ENCODE measurements around the gene PLCH1. TPM values are rescaled to one million over a fixed set of nuclear protein-coding genes. Genes with fewer than 3 reads are reported as not detected.

The PLCH1 gene
- total RNA-seq, 1 experiment from 2014 or later, result 3.8 TPM

- no TSS peak for BruUV-seq (replicated peaks)
- Histone ChIP-seq H3K79me2 (ENCODE audit: insufficient read depth, low read length) (no peaks in the 10 kb centered on the region), H4K20me1 (ENCODE audit: insufficient read depth) (no peaks in the 10 kb centered on the region), H3K4me2 (ENCODE audit: low read length) (no peak overlapping the region), H2AFZ (ENCODE audit: low read depth, low read length, poor library complexity, severe bottlenecking) (no peak overlapping the region), H3K9ac (ENCODE audit: low read length) (no peak overlapping the region), H3K27me3 (ENCODE audit: insufficient read depth, low read length) (no peaks in the 10 kb centered on the region), H3K4me1 (ENCODE audit: control insufficient read depth in 1 of 2, insufficient read depth in 2 of 2, low read length in 2 of 2) (no peaks in the 10 kb centered on the region), H3K27ac (ENCODE audit: low read depth, low read length) (no peak overlapping the region), H3K4me3 (replicated peaks in 1 of 2; ENCODE audit: low read depth in 1 of 2, low read length in 2 of 2) (no peak overlapping the region), H3K9me2 (ENCODE audit: insufficient read depth) (no peaks in the 10 kb centered on the region), H3K9me3 (ENCODE audit: control insufficient read depth in 1 of 2, insufficient read depth in 1 of 2, low read depth in 1 of 2, low read length in 2 of 2) (no peaks in the 10 kb centered on the region), H3K36me3 (ENCODE audit: control insufficient read depth in 1 of 2, insufficient read depth in 2 of 2, low read length in 2 of 2) (no peaks in the 10 kb centered on the region)
- intact Hi-C loops (cut with micrococcal nuclease), result no loop called here
- ATAC-seq (no peak), DNase-seq (ENCODE audit: low read depth, low spot score) (no peak)
- TF ChIP-seq ELF1 (IDR thresholded peaks at IDR 0.05; ENCODE audit: borderline replicate concordance, low read depth), result no peak
- no peak for TF ChIP-seq TCF7L2 (IDR thresholded peaks at IDR 0.05; ENCODE audit: borderline replicate concordance, extremely low read depth, insufficient read depth, insufficient read length)
- TF ChIP-seq SRF (IDR thresholded peaks at IDR 0.05; ENCODE audit: low read depth), result no peak
- no peak for TF ChIP-seq SP1 (IDR thresholded peaks at IDR 0.05; ENCODE audit: low read depth)
- TF ChIP-seq ZNF274 (IDR thresholded peaks at IDR 0.05; ENCODE audit: low read depth, low read length), result no peak
- TF ChIP-seq ATF3 (IDR thresholded peaks at IDR 0.05), result no peak
- no peak for TF ChIP-seq EGR1 (IDR thresholded peaks at IDR 0.05; ENCODE audit: low read depth)
- TF ChIP-seq RAD21 (IDR thresholded peaks at IDR 0.05; ENCODE audit: low read depth), result no peak
- TF ChIP-seq EZH2 (IDR thresholded peaks at IDR 0.05), result no peak
- TF ChIP-seq EZH2phosphoT487 (IDR thresholded peaks at IDR 0.05; ENCODE audit: borderline replicate concordance), result no peak
- TF ChIP-seq ZFX (IDR thresholded peaks at IDR 0.05), result no peak
- TF ChIP-seq, protein P1, sequence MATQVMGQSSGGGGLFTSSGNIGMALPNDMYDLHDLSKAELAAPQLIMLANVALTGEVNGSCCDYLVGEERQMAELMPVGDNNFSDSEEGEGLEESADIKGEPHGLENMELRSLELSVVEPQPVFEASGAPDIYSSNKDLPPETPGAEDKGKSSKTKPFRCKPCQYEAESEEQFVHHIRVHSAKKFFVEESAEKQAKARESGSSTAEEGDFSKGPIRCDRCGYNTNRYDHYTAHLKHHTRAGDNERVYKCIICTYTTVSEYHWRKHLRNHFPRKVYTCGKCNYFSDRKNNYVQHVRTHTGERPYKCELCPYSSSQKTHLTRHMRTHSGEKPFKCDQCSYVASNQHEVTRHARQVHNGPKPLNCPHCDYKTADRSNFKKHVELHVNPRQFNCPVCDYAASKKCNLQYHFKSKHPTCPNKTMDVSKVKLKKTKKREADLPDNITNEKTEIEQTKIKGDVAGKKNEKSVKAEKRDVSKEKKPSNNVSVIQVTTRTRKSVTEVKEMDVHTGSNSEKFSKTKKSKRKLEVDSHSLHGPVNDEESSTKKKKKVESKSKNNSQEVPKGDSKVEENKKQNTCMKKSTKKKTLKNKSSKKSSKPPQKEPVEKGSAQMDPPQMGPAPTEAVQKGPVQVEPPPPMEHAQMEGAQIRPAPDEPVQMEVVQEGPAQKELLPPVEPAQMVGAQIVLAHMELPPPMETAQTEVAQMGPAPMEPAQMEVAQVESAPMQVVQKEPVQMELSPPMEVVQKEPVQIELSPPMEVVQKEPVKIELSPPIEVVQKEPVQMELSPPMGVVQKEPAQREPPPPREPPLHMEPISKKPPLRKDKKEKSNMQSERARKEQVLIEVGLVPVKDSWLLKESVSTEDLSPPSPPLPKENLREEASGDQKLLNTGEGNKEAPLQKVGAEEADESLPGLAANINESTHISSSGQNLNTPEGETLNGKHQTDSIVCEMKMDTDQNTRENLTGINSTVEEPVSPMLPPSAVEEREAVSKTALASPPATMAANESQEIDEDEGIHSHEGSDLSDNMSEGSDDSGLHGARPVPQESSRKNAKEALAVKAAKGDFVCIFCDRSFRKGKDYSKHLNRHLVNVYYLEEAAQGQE (IDR thresholded peaks at IDR 0.05; ENCODE audit: low read depth), result no peak
- TF ChIP-seq CBX3 (IDR thresholded peaks at IDR 0.05; ENCODE audit: low read depth), result no peak
- ChIA-PET CTCF (no interaction called here), RAD21 (ENCODE audit: low non-redundant PET in 1 of 2, low total read pairs in 2 of 2, uncharacterized antibody in 2 of 2, unreplicated experiment in 2 of 2) (no interaction called here), POLR2A (no interaction called here)
Measured at GRCh38 chr3:155648013-155648591, 96.8 kb downstream of the PLCH1 start.
